Ascending aorta (tissue), 2 donors: ENCODE measurements around the gene MLIP. TPM values are rescaled to one million over a fixed set of nuclear protein-coding genes. Genes with fewer than 3 reads are reported as not detected.

Source experiments
- DNase-seq, 2 donors: peaks; one replicate each; pipeline ENCODE4 v3.0.0-alpha.2; 2019; ENCODE audit warnings: low spot score in 2 of 2
- H3K27ac ChIP-seq, 2 donors: fragments of 200-600 bp; sonication (generic); one replicate each; pipeline ENCODE4 v1.5.1; 2016 to 2017; ENCODE audit warnings: mild to moderate bottlenecking in 1 of 2
- H3K27me3 ChIP-seq: fragments of 200-600 bp; sonication (generic); one replicate; pipeline ENCODE4 v1.5.1; 2017
- H3K36me3 ChIP-seq, 2 donors: fragments of 200-600 bp; sonication (generic); one replicate each; pipeline ENCODE4 v1.5.1; 2016
- H3K4me1 ChIP-seq, 2 donors: fragments of 200-600 bp; sonication (generic); one replicate each; pipeline ENCODE4 v1.5.1; 2016 to 2017; ENCODE audit warnings: mild to moderate bottlenecking in 1 of 2
- H3K4me3 ChIP-seq, 2 donors: fragments of 200-600 bp; sonication (generic); one replicate each; pipeline ENCODE4 v1.5.1; 2016 to 2017; ENCODE audit warnings: mild to moderate bottlenecking in 1 of 2
- H3K9me3 ChIP-seq, 2 donors: fragments of 200-600 bp; sonication (generic); one replicate each; pipeline ENCODE4 v1.5.1; 2016
- CTCF ChIP-seq, 3 experiments: fragments of 200-600 bp in 2 of 3; fragments of 450-650 bp in 1 of 3; sonication (generic) in 2 of 3; IDR thresholded peaks; one replicate each; pipeline ENCODE4 v1.5.1; 2016 to 2019; ENCODE audit warnings: antibody characterized with exemption in 3 of 3, mild to moderate bottlenecking in 1 of 3, moderate library complexity in 1 of 3
- intact Hi-C: fragments of 100-400 bp; cut with DNase I; formaldehyde crosslinking; loops from one replicate; pipeline ENCODE4 v1.15.1; 2023
- total RNA-seq: library from RNA; depleted of rRNA; stranded (reverse); fragments of >200 nt; gene quantifications from one replicate; pipeline ENCODE4 v1.1.0, GENCODE V29; 2016

MLIP gene
- total RNA-seq, 1 donor from 2014 or later = not detected

DNA sequence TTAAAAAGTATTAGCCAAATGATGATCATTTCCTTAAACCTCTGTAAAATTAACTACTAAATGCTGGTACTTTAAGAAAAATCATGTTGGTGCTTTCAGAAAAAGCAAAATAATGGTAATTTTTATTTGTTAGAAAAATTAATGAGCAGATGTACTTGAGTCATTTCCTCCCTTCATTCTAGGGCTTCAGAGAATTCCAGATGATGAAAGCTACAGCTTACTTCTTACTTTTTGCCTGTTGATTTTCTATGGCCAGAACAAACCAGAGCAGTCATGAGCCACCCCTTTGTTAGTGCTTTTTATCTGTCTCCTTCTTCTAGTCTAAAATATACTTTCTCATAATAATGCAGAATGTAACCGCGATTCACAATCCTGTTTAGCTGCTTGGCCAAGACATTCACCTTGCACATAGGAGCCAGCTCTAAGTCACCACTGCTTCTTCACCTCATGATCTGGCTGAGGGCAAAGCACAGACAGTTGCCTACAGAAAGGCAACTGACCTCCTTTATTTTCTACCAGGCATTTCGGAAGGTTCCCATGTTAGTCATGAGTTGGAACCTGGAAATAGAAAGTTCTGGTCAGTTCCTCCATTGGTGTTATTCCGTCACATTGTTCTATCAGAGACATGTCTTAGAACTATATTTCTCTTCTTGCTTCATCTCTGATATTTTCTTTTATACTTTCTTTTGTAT is 153.5 kb downstream of the MLIP start:
- Histone ChIP-seq H3K27ac (no peak overlapping the region), H3K36me3 (no peaks in the 10 kb centered on the region), H3K4me1 (no peaks in the 10 kb centered on the region), H3K9me3 (no peaks in the 10 kb centered on the region), H3K4me3 (no peak overlapping the region), H3K27me3 (no peaks in the 10 kb centered on the region)
- no peak for TF ChIP-seq CTCF (IDR thresholded peaks at IDR 0.05)
- intact Hi-C loops = loop anchor here (10.0 kb wide), 1 partner anchor 280 kb away; no protein-coding TSS in a partner anchor
- DNase-seq = no peak

DNA sequence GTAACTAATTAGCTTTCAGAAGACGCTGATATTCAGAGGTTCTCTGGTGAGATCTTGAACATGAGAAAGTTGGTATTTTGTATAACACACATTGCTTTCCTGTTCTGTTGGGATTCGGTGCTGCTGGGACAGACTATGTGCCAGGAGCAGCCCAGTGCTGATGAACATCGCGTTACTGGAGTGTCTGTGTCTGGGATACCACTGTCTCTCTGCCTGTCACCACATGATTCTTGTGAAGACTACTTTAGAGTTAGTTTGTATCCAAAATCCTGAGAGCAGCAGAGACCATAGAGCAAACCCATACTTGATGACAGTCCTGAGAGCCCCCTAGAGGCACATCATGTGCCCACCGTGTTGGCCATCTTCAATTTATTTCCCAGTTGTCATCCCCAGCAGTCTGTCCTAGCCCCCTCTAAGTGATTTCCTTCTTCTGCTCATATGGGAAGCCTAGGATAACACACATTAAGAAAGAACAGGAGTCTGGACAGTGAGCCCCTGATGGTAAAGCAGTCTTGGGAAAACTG is 155.2 kb downstream of the MLIP start:
- Histone ChIP-seq H3K4me3 (no peak overlapping the region), H3K27me3 (no peaks in the 10 kb centered on the region), H3K4me1 (no peaks in the 10 kb centered on the region), H3K9me3 (no peaks in the 10 kb centered on the region), H3K27ac (no peak overlapping the region), H3K36me3 (no peaks in the 10 kb centered on the region)
- intact Hi-C loops = loop anchor here (10.0 kb wide), 1 partner anchor 282 kb away; no protein-coding TSS in a partner anchor
- no peak for DNase-seq
- no peak for TF ChIP-seq CTCF (IDR thresholded peaks at IDR 0.05)

GRCh38 chr6:54267798-54268197 is 156.6 kb downstream of the MLIP start:
- no peak overlapping the region for H3K27ac ChIP-seq
- H3K4me3 ChIP-seq = no peak overlapping the region
- intact Hi-C loops = loop anchor here (10.0 kb wide), 1 partner anchor 283 kb away; no protein-coding TSS in a partner anchor
- no peak for TF ChIP-seq CTCF (IDR thresholded peaks at IDR 0.05)
- H3K36me3 ChIP-seq = no peaks in the 10 kb centered on the region
- H3K27me3 ChIP-seq = no peaks in the 10 kb centered on the region
- no peaks in the 10 kb centered on the region for H3K4me1 ChIP-seq
- H3K9me3 ChIP-seq = no peaks in the 10 kb centered on the region
- no peak for DNase-seq

DNA sequence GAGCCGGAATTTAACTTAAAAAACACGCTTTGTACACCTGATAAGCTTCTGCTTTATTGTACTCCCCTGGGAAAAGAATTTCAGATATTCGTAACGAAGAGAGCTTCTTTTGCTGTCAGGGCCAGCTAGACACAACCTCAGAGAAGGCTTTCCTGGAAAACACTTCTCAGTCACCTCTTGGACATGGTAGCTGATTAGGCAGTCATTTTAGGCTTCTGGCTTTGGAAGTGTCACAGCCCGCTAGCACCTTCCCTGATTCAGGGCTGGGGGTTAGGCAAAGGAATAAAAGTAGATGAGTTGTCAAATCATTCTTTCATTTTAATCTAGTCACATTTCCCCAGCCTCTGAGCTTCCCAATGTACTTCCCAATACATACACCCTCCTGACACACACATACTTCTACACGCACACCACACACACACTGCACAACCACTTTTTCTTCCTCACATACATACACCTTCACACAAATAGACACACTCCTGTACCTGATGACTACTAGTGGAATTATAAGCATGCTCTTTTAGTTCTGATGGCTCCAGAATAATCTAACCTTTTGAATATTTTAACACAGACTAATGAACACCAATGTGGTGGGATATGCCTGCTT is 162.1 kb downstream of the MLIP start:
- H3K36me3 ChIP-seq = no peaks in the 10 kb centered on the region
- no peak overlapping the region for H3K27ac ChIP-seq
- H3K9me3 ChIP-seq = no peaks in the 10 kb centered on the region
- H3K4me1 ChIP-seq = no peaks in the 10 kb centered on the region
- TF ChIP-seq CTCF (IDR thresholded peaks at IDR 0.05) = no peak
- no peak overlapping the region for H3K4me3 ChIP-seq
- intact Hi-C loops = no loop called here
- no peaks in the 10 kb centered on the region for H3K27me3 ChIP-seq
- DNase-seq = no peak

DNA sequence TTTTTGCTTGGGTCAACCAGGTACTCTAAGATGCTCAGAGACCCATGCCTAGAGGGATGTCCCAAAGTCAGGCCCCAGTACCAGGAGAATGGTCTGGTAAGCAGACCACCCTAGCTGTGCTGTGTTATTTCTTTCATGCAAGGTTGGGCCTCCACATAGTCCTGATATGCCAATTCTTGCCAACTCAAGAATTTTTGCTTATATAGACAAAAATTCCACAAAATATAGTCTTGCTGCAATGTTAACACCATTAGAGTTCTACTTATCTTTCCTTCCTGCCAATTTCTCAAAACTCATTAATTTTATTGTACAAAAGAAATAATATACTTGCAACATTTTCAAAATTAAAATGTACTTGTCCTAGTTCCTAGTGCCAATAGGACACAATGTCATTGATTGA is 163.1 kb downstream of the MLIP start:
- Histone ChIP-seq H3K27me3 (no peaks in the 10 kb centered on the region), H3K4me3 (no peak overlapping the region), H3K27ac (no peak overlapping the region), H3K9me3 (no peaks in the 10 kb centered on the region), H3K36me3 (no peaks in the 10 kb centered on the region), H3K4me1 (no peaks in the 10 kb centered on the region)
- TF ChIP-seq CTCF (IDR thresholded peaks at IDR 0.05) = no peak
- no peak for DNase-seq
- intact Hi-C loops = no loop called here
